HG02884 (cell line): ENCODE data around the gene C13orf42.

Source experiments
- ATAC-seq: cut with Tn5 transposase; IDR thresholded peaks from one replicate; pipeline ENCODE4 v1.9.1; 2021; ENCODE audit warnings: mild to moderate bottlenecking, moderate library complexity; ENCODE audit not compliant: unreplicated experiment

Gene C13orf42

GRCh38 chr13:51067210-51067701 is 43.8 kb downstream of the C13orf42 start:
- no peak for ATAC-seq

GRCh38 chr13:51066091-51066831 is 44.8 kb downstream of the C13orf42 start:
- no peak for ATAC-seq

- no peak for ATAC-seq
Measured at GRCh38 chr13:51065372-51066090, 45.5 kb downstream of the C13orf42 start.

DNA sequence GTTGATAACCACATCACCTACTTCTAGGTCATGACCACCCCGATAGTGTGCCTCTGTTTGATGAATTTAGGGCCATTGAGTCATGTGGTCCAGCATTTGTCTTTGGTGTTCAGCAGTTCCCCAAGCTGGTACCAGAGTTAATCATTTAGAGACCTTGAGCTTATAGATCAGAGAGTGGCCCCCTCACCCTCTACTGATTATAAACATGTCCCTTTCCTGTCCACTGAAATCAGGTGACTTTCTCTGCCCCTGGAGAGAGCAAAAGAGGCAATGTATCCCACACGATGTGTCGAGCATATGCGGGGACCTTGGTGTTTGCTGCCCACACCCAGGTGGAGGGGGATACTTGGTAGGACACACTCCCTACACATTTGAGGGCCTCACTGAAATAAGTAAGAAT is 46.3 kb downstream of the C13orf42 start:
- no peak for ATAC-seq

GRCh38 chr13:51063909-51064308 is 47.2 kb downstream of the C13orf42 start:
- ATAC-seq, result no peak

GRCh38 chr13:51058461-51059167 is 52.5 kb downstream of the C13orf42 start:
- ATAC-seq, result no peak

GRCh38 chr13:51057906-51058305 is 53.2 kb downstream of the C13orf42 start:
- ATAC-seq, result no peak

DNA sequence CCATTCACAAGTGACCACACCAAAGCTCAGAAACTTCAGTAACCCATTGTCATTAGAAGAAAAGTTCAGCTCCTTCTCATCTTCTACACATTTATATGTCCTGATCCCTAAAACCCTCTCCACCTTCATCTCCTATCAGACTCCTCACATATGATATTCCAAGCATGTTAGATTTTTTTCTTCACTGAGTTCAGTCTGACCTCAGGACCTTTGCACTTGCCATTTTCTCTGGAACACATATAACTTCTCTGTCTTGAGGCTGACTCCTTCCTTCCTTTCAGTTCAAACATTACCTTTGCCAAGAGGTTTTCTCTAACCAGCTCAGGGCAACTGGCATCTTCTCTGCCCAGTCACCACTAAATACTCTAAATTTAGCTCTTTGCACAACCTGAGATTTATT is 54.1 kb downstream of the C13orf42 start:
- no peak for ATAC-seq

GRCh38 chr13:51052581-51052980 is 58.5 kb downstream of the C13orf42 start:
- ATAC-seq, result no peak

DNA sequence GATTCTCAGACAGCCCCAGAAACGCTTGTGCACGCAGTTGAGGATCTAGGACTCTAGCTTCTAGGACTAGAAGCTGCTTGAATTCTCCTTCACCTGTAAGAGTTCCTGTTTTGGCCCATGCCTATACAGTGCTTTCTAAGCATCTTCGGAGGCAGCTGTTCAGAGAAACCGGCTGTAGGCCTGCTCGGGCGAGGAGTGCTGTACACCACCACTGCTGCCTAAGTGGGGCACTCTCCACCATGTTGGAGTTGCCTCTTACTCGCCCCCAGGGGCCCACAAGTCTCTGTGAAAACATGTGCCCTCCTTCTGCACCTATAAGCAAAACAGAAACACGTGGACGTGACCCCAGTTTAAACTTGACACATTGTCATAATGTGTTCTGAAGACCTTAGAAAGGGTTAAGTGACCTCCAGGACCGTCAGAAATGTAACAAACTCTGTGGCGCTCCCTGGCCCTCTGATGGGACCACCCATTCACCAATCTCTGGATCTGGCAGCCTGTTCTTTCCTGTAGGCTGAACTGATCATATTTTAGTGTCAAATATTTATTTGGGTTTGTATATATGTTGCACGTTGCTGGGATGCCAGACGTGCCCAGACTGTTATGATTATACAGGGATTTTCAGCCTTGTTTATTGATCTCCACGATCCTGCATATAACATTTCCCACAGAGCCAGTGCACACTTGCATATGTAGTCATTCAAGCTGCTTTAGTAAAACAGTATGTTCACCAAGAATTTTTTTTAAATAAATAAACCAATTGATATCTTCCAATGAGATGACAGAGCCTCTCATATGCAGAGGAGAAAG is 60.8 kb downstream of the C13orf42 start:
- no peak for ATAC-seq

DNA sequence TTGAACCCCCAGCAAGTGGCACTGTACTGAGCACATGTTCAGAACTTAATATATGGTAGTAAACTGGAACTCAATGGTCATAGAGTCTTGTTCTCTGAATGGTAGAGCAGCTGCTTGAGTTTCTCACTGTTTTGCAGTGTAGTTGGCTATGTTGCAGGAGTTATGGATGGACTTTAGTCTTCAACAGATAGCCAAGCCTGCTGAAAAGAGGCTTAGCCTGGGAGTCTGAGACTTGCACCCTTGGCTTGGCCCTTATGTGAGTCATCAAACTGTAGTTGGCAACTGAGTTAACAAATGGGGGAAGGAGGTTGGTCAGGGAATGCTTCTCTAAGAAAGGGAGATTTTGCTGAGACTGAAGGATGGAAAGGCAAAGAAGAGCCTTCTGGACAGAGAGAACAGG is 62.5 kb downstream of the C13orf42 start:
- no peak for ATAC-seq

GRCh38 chr13:51048166-51048461 is 63.0 kb downstream of the C13orf42 start:
- ATAC-seq, result no peak

- ATAC-seq, result no peak
Measured at GRCh38 chr13:51047434-51048165, 63.5 kb downstream of the C13orf42 start.

DNA sequence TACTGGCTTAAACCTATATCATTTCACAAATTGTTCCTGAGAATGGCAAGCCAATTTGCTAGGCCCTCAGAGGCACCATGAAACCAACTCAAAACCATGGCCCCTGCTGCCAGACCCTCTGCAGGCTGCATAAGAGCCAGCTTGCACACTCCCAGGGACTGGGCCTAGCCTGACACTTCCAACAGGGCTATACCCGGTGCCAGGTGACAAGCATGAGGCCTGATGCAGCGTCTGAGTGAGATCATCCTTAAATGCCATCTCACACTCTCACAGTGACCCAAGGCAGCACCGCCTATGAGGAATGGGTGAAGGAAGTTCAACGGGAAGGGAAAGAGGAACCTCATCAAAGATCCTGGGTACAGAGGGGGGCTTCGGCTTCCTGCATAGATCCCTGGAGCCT is 65.6 kb downstream of the C13orf42 start:
- no peak for ATAC-seq

- ATAC-seq, result no peak
Measured at GRCh38 chr13:51044023-51044665, 66.9 kb downstream of the C13orf42 start.

DNA sequence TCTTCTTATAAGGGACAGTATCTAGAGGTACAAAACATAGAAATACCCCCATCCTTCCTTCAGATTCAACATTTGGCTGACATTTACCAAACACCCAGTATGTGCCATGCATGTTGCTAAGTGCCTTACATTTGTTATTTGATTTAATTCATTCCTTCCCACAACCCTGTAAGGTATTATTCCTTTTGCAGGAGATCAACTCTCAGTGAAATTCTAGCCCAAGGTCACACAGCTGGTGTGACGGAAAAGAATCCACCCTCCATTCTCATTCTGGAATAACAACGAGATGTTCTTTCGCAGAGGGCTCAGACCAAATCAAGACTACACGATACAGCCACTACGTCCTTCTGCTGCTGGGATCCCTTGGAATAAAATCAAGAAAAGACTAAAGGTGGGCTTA is 67.8 kb downstream of the C13orf42 start:
- no peak for ATAC-seq

DNA sequence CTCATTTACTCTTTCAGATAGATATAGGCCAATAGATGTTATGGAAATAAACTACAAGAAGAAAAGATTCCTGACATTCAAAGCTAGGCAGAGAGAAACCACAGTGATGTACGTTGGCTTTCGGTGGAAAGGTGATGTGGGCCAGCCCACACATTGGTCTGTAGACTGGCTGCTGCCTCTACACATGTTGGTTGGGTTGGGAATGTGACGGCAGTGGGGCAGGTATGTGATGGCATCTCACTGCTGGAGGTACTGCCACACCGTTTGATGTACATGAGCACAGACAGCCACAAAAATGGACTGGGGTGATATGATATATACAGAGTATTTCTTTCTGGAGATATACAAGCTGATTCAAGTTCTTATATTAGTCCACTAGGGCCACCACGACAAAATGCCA is 69.4 kb downstream of the C13orf42 start:
- no peak for ATAC-seq

- no peak for ATAC-seq
Measured at GRCh38 chr13:51041126-51041525, 69.9 kb downstream of the C13orf42 start.

GRCh38 chr13:51040431-51040830 is 70.6 kb downstream of the C13orf42 start:
- ATAC-seq, result no peak

- no peak for ATAC-seq
Measured at GRCh38 chr13:51036418-51036817, 74.7 kb downstream of the C13orf42 start.
